Fibroblast of the aortic adventitia (primary cell): ENCODE measurements around the gene ZSCAN10. TPM values are rescaled to one million over a fixed set of nuclear protein-coding genes. Genes with fewer than 3 reads are reported as not detected.

Experiments
- DNase-seq: peaks from one replicate; pipeline ENCODE4 v3.0.0-alpha.2; 2010; ENCODE audit warnings: low read depth
- H3K4me3 ChIP-seq: 2 replicates; pipeline ENCODE4 v1.5.1; 2011; ENCODE audit warnings: low read depth, mild to moderate bottlenecking, control low read depth, low read length, moderate library complexity
- total RNA-seq: library from RNA; depleted of rRNA; stranded (reverse); fragments of >200 nt; gene quantifications from 2 replicates; pipeline ENCODE4 v1.2.3, GENCODE V29; 2012; ENCODE audit warnings: low replicate concordance
- TF ChIP-seq, protein P1 (sequence below): IDR thresholded peaks from 2 replicates; pipeline ENCODE4 v1.5.1; 2011; ENCODE audit warnings: mild to moderate bottlenecking, low read length, control low read depth, inconsistent platforms; ENCODE audit not compliant: insufficient read depth

ZSCAN10 gene
- total RNA-seq, 1 donor: not detected

DNA sequence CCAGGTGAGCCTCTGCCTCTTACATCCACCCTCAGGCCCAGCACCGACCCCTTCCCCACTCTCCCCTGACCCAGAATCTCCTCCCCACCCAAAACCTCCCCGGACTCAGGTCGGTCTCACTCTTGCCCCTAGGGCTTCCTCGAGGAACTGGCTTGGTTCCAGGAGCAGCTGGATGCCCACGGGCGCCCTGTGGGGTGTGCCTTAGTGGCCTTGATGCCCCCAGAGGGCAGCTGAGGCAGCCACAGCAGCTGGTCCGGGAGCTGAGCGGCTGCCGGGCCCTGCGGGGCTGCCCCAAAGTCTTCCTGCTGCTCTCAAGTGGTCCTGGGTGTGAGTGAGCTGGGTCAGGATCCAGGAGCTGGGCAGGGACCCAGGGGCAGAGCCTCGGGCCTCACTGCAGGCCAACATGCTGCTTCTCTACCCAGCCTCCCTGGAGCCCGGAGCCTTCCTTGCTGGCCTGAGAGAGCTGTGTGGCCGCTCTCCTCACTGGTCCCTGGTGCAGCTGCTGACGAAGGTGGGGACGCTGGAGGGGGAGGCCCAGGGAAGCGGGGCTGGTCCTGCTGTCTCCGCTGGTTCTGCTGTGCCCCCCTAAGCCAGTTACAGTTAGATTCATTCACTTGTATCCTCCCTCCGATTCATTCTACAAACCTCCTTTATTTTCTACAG, 45.4 kb upstream of the ZSCAN10 start:
- TF ChIP-seq, protein P1, sequence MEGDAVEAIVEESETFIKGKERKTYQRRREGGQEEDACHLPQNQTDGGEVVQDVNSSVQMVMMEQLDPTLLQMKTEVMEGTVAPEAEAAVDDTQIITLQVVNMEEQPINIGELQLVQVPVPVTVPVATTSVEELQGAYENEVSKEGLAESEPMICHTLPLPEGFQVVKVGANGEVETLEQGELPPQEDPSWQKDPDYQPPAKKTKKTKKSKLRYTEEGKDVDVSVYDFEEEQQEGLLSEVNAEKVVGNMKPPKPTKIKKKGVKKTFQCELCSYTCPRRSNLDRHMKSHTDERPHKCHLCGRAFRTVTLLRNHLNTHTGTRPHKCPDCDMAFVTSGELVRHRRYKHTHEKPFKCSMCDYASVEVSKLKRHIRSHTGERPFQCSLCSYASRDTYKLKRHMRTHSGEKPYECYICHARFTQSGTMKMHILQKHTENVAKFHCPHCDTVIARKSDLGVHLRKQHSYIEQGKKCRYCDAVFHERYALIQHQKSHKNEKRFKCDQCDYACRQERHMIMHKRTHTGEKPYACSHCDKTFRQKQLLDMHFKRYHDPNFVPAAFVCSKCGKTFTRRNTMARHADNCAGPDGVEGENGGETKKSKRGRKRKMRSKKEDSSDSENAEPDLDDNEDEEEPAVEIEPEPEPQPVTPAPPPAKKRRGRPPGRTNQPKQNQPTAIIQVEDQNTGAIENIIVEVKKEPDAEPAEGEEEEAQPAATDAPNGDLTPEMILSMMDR: no peak
- DNase-seq: no peak
- H3K4me3 ChIP-seq: no peak overlapping the region

DNA sequence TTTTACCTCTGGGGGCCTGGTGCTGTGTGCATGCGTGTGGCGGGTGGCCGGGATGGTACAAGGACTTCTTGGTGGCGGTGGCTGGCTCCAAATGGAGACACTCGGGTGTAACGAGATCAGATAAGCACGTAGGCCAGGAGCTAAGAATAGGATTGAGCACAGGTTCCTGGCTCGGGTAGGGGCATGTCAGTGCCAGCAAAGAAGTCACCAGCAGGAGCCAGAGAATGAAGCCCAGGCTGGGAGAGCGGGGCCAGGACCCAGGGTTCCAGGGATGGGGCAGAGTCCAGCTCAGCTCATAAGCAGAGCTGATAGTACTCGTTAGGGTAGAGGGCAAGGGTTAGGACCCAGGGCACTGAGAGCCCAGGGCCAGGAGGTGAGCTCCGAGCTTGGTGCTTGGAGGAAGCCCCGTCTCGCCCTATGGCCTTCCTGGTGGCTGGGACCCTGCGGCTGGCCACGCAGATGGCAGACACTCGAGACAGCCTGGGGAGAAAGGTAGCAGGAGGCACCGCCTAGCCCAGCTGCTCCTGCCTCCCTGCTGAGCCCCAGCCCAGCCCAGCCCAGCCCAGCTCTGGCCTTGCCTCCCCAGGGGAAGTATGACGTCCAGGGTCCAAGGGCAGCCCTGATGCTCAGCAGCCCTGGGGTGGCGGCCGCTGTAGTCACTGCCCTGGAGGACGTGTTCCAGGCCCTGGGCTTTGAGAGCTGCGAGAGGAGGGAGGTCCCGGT, 44.7 kb upstream of the ZSCAN10 start:
- no peak for DNase-seq
- TF ChIP-seq, protein P1: no peak

DNA sequence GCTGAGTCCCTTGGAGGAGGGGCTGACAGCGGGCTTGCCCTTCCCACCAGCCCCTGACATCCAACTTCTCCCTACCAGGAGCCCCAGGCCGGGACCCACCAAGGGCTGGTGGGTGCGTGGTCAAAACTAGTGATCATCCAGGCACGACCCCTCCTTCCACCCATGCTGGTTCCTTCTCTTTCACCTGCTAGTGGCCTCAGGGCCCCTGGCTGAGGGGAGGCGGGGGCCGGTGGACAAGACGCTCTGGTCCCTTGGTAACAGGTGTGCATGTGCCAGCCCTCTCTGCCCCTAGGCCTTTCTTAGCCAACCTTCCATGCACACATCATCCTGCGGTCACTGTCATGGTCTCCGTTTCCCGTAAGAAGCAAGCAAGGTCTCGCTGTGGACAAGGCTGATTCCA, 44.1 kb upstream of the ZSCAN10 start:
- TF ChIP-seq, protein P1: no peak
- H3K4me3 ChIP-seq: no peak overlapping the region
- no peak for DNase-seq

More for the DNA sequence above, 44.7 kb upstream of the ZSCAN10 start:
- no peak overlapping the region for H3K4me3 ChIP-seq

DNA sequence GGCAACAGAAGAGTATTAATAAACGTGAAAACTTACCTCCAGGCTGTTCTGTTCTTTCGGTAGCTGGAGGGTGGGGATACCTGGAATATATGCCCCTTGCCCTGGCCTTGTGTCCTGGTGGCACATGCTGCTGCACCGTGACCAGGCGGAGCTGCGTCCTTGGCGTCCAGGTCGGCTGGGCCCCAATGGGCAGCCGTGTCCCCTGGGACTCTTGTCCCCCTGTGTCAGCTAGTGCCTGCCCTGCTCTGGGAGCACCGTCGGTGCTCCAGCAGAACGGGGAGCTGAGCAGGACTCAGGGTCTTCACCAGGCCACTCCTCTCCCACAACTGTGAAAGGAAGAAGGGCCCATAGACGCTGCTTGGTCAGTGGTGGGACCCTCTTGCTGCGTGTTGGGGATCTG, 43.7 kb upstream of the ZSCAN10 start:
- no peak overlapping the region for H3K4me3 ChIP-seq
- TF ChIP-seq, protein P1: no peak
- DNase-seq: no peak

DNA sequence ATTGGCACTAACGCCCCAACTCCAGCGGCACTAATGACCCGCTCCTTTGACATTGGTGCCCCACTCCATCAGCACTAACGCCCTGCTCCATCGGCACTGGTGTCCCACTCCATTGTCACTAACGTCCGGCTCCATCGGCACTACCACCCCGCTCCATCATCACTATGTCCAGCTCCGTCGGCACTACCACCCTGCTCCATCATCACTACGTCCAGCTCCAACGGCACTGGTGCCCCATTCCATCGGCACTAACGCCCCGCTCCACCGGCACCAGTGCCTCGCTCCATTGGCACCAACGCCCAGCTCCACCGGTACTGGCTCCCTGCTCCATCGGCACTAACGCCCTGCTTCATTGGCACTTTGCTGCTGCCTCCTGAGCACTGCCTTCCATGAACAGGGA, 43.2 kb upstream of the ZSCAN10 start:
- no peak overlapping the region for H3K4me3 ChIP-seq
- no peak for DNase-seq
- TF ChIP-seq, protein P1: no peak

DNA sequence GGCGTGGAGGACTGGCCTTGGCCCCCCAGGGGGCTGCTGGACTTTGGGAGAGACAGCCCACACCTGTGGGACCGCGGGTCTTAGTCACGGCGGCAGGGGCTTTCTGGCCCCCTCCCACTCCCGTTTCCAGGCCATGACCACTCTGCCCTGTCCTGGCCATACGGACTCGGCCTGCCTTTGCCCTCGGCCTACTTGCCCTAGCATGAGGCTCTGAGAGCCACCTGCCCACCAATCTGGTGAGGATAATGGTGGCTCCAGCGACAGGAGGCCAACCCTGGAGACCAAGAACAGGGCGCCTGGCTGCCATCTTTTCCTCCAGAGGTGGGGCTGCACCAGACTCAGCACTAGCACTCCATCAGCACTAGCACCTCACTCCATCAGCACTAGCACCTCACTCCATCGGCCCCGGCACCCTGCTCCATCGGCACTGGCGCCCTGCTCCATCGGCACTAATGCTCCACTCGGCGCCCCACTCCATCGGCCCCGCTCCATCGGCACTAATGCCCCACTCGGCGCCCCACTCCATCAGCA, 42.8 kb upstream of the ZSCAN10 start:
- H3K4me3 ChIP-seq: no peak overlapping the region
- TF ChIP-seq, protein P1: no peak
- no peak for DNase-seq
